ENCODE data around the gene NCMAP.

The NCMAP gene

DNA sequence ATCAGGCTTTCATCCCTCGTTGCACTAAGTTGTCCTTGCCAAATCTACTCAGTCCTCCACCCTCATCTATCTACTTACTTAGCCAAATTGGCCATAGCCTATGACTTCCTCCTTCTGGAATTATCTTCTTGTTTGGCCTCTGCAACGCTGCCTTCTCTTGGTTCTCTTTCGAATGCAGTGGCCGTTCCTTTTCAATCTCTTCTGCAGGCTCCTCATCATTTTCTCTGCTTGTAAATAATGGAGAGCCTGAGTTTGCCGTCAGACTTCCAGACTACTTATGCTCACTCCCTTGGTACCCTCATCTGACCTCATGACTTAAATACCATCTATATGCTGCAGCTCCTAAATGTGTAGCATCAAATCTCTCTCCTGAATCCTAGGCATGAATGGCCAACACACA, 64.8 kb downstream of the NCMAP start:
- Mint-ChIP-seq H3K27me3 (peaks cover 47% of the 10 kb centered on the region), H3K4me3 (no peak overlapping the region), H3K4me1 (no peaks in the 10 kb centered on the region), H3K27ac (no peak overlapping the region), H3K9me3 (no peaks in the 10 kb centered on the region)
- no peak for ATAC-seq
- no peak for DNase-seq

GRCh38 chr1:24621121-24621520, 65.2 kb downstream of the NCMAP start:
- H3K27ac Mint-ChIP-seq = no peak overlapping the region
- H3K27me3 Mint-ChIP-seq = peaks cover 47% of the 10 kb centered on the region
- no peaks in the 10 kb centered on the region for H3K9me3 Mint-ChIP-seq
- no peak overlapping the region for H3K4me3 Mint-ChIP-seq
- ATAC-seq (no peak), DNase-seq (no peak)
- H3K4me1 Mint-ChIP-seq = no peaks in the 10 kb centered on the region

- Mint-ChIP-seq H3K27ac (no peak overlapping the region), H3K4me1 (no peaks in the 10 kb centered on the region), H3K9me3 (no peaks in the 10 kb centered on the region), H3K27me3 (peaks cover 36% of the 10 kb centered on the region), H3K4me3 (no peak overlapping the region)
- ATAC-seq (no peak), DNase-seq (no peak)
Observed at GRCh38 chr1:24622218-24622617, 66.3 kb downstream of the NCMAP start.

GRCh38 chr1:24632832-24633175, 76.9 kb downstream of the NCMAP start:
- no peak for DNase-seq
- no peak overlapping the region for H3K27ac Mint-ChIP-seq
- no peaks in the 10 kb centered on the region for H3K9me3 Mint-ChIP-seq
- H3K4me3 Mint-ChIP-seq = no peak overlapping the region
- H3K4me1 Mint-ChIP-seq = no peaks in the 10 kb centered on the region
- H3K27me3 Mint-ChIP-seq = peaks cover 8% of the 10 kb centered on the region
- no peak for ATAC-seq

- ATAC-seq (peak; percentile 91), DNase-seq (no peak)
- Mint-ChIP-seq H3K9me3 (no peaks in the 10 kb centered on the region), H3K27ac (peak overlapping the region in 1 of 2 donors; percentile 37), H3K27me3 (no peaks in the 10 kb centered on the region), H3K4me1 (peaks cover 8% of the 10 kb centered on the region), H3K4me3 (no peak overlapping the region)
Observed at GRCh38 chr1:24635195-24635843, 79.4 kb downstream of the NCMAP start.

- no peaks in the 10 kb centered on the region for H3K27me3 Mint-ChIP-seq
- peaks cover 16% of the 10 kb centered on the region for H3K4me1 Mint-ChIP-seq
- ATAC-seq (no peak), DNase-seq (no peak)
- no peak overlapping the region for H3K4me3 Mint-ChIP-seq
- H3K27ac Mint-ChIP-seq = no peak overlapping the region
- H3K9me3 Mint-ChIP-seq = no peaks in the 10 kb centered on the region
Observed at GRCh38 chr1:24636661-24637357, 80.9 kb downstream of the NCMAP start.

GRCh38 chr1:24639094-24639493, 83.2 kb downstream of the NCMAP start:
- DNase-seq (no peak), ATAC-seq (no peak)
- no peaks in the 10 kb centered on the region for H3K9me3 Mint-ChIP-seq
- peaks cover 16% of the 10 kb centered on the region for H3K4me1 Mint-ChIP-seq
- H3K27ac Mint-ChIP-seq = no peak overlapping the region
- H3K4me3 Mint-ChIP-seq = no peak overlapping the region
- no peaks in the 10 kb centered on the region for H3K27me3 Mint-ChIP-seq

GRCh38 chr1:24639881-24640280, 84.0 kb downstream of the NCMAP start:
- Mint-ChIP-seq H3K27ac (no peak overlapping the region), H3K4me3 (no peak overlapping the region), H3K4me1 (peaks cover 23% of the 10 kb centered on the region), H3K27me3 (no peaks in the 10 kb centered on the region), H3K9me3 (no peaks in the 10 kb centered on the region)
- ATAC-seq (no peak), DNase-seq (no peak)

DNA sequence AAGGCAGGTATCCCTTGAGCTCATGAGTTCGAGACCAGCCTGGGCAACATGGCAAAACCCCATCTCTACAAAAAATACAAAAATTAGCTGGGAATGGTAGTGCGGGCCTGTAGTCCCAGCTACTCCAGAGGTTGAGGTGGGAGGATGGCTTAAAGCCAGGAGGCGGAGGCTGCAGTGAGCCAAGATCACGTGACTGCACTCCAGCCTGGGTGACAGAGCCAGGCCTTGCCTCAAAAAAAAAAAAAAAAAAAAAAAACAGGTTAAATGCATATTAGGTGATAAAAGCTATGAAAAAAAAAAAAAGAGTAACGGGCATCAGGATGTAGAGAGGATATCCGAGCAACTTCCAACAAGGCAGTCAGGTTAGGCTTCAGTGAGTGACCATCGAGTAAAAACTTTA, 84.4 kb downstream of the NCMAP start:
- no peak for ATAC-seq
- H3K4me1 Mint-ChIP-seq = peaks cover 27% of the 10 kb centered on the region
- no peaks in the 10 kb centered on the region for H3K27me3 Mint-ChIP-seq
- no peaks in the 10 kb centered on the region for H3K9me3 Mint-ChIP-seq
- peak overlapping the region in 1 of 2 donors; percentile 12 for H3K4me3 Mint-ChIP-seq
- DNase-seq = no peak
- no peak overlapping the region for H3K27ac Mint-ChIP-seq

DNA sequence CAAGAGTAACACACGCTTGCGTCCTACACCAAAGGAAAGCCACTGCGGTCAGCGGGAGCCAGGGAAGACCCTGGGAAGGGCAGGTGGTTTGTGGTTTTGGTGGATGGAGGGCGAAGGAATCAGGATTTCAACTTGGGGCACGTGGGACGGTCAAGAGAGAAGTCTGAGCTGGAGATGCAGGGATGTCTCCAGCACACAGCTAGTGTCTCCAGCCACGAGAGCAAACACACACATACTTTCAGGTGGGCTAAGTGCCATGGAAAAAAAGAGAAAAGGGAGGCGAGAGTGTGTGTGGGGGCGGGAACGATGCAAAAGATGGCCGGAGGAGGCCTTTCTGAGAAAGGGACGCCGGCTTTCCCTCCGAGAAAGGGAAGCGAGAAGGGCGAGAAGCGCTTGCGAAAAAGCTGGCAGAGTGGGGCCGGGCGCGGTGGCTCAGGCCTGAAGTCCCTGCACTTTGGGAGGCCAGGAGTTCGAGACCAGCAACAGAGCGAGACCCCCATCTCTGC, 85.8 kb downstream of the NCMAP start:
- no peaks in the 10 kb centered on the region for H3K9me3 Mint-ChIP-seq
- H3K27me3 Mint-ChIP-seq = no peaks in the 10 kb centered on the region
- peak; percentile 25 to 44 for DNase-seq
- peak overlapping the region; percentile 96 to 98 for H3K27ac Mint-ChIP-seq
- H3K4me3 Mint-ChIP-seq = peak overlapping the region; percentile 90 to 91
- peaks cover 41% of the 10 kb centered on the region for H3K4me1 Mint-ChIP-seq
- no peak for ATAC-seq

- Mint-ChIP-seq H3K27me3 (no peaks in the 10 kb centered on the region), H3K9me3 (no peaks in the 10 kb centered on the region), H3K27ac (peak within 1 kb of the TSS; percentile 98), H3K4me1 (peaks cover 51% of the 10 kb centered on the region), H3K4me3 (peak within 1 kb of the TSS; percentile 90 to 91)
- peak; percentile 97 to 99 for DNase-seq
- ATAC-seq = peak; percentile 93
Observed at GRCh38 chr1:24642481-24643362, 86.8 kb downstream of the NCMAP start, which contains the start of gene SRRM1. TSS of gene SRRM1 (plus strand) at chr1:24643302. CDS start at chr1:24643327, 25 bp downstream.

DNA sequence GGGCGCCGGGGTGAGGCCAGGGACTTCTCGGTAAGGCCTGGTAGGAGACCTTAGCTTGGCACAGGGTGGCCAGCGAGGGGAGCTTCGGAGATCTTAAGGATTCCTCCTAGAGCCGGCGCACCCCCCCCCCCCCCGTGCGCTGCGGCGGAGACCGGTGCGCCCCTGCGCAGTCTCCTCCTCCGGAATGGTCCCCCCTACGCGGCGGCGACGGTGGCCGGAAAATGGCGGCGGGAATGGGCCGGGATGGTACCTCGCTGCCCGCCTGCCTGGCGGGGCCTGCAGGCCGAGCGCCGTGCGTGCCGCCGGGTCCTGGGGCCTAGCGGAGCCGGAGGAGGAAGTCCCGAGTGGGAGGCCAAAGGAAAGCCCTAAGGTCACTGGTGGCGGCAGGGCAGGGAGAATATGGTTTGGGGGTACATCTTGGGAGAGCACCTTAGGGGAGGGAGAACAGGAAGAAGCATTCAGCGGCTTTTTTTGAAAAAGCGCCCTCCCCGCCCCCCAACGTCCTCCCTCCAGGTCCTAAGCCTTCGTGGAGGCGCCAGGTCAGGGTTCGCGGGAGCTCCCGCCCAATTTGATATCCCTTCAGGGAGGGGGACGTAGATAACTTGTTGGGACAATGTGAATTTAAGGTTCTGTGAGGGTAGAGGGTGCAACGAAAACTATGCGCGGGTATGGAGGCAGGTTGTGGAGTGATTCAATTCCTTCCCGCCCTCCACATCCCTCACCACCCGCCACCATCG, 87.6 kb downstream of the NCMAP start:
- H3K27me3 Mint-ChIP-seq = no peaks in the 10 kb centered on the region
- H3K27ac Mint-ChIP-seq = peak overlapping the region; percentile 93 to 98
- DNase-seq = no peak
- peak overlapping the region; percentile 90 to 91 for H3K4me3 Mint-ChIP-seq
- ATAC-seq = peak; percentile 36
- no peaks in the 10 kb centered on the region for H3K9me3 Mint-ChIP-seq
- peaks cover 57% of the 10 kb centered on the region for H3K4me1 Mint-ChIP-seq

GRCh38 chr1:24644100-24644384, 88.2 kb downstream of the NCMAP start:
- DNase-seq = peak in 1 of 2 donors; percentile 11
- no peak for ATAC-seq
- Mint-ChIP-seq H3K27ac (peak overlapping the region; percentile 90 to 98), H3K9me3 (no peaks in the 10 kb centered on the region), H3K4me3 (peak overlapping the region; percentile 90 to 91), H3K4me1 (peaks cover 57% of the 10 kb centered on the region), H3K27me3 (no peaks in the 10 kb centered on the region)

GRCh38 chr1:24648919-24649318, 93.0 kb downstream of the NCMAP start:
- H3K9me3 Mint-ChIP-seq = no peaks in the 10 kb centered on the region
- H3K4me1 Mint-ChIP-seq = peaks cover 69% of the 10 kb centered on the region
- H3K27me3 Mint-ChIP-seq = no peaks in the 10 kb centered on the region
- no peak overlapping the region for H3K4me3 Mint-ChIP-seq
- DNase-seq (no peak), ATAC-seq (no peak)
- H3K27ac Mint-ChIP-seq = peak overlapping the region in 1 of 2 donors; percentile 37

GRCh38 chr1:24652382-24652781, 96.5 kb downstream of the NCMAP start:
- Mint-ChIP-seq H3K27ac (no peak overlapping the region), H3K4me1 (peaks cover 66% of the 10 kb centered on the region), H3K4me3 (no peak overlapping the region), H3K9me3 (no peaks in the 10 kb centered on the region), H3K27me3 (no peaks in the 10 kb centered on the region)
- ATAC-seq (no peak), DNase-seq (no peak)
